ENCODE measurements around the gene ADARB1.

ADARB1 gene

GRCh38 chr21:45209685-45210284 lies 135.4 kb downstream of the ADARB1 start:
- DNase-seq (ENCODE audit: insufficient read length) = no peak
- FAIRE-seq = no peak

GRCh38 chr21:45210461-45210983 lies 136.1 kb downstream of the ADARB1 start:
- no peak for DNase-seq (ENCODE audit: insufficient read length)
- TF ChIP-seq POLR2AphosphoS5 (IDR thresholded peaks at IDR 0.05; ENCODE audit: low read depth, low read length) = no peak
- FAIRE-seq = no peak

More at GRCh38 chr21:45209685-45210284, 135.4 kb downstream of the ADARB1 start:
- TF ChIP-seq POLR2A (IDR thresholded peaks at IDR 0.05; ENCODE audit: low read depth, low read length) (no peak), POLR2AphosphoS5 (IDR thresholded peaks at IDR 0.05; ENCODE audit: low read depth, low read length) (no peak), TAF1 (IDR thresholded peaks at IDR 0.05; ENCODE audit: borderline replicate concordance, low read depth, low read length) (no peak)

GRCh38 chr21:45211661-45212060 lies 137.3 kb downstream of the ADARB1 start:
- TF ChIP-seq TAF1 (IDR thresholded peaks at IDR 0.05; ENCODE audit: borderline replicate concordance, low read depth, low read length) (no peak), POLR2A (IDR thresholded peaks at IDR 0.05; ENCODE audit: low read depth, low read length) (no peak), POLR2AphosphoS5 (IDR thresholded peaks at IDR 0.05; ENCODE audit: low read depth, low read length) (no peak)
- no peak for DNase-seq (ENCODE audit: insufficient read length)
- FAIRE-seq = no peak

- DNase-seq (ENCODE audit: insufficient read length) = no peak
- FAIRE-seq = no peak
- no peak for TF ChIP-seq POLR2A (IDR thresholded peaks at IDR 0.05; ENCODE audit: low read depth, low read length)
- TF ChIP-seq TAF1 (IDR thresholded peaks at IDR 0.05; ENCODE audit: borderline replicate concordance, low read depth, low read length) = no peak
- TF ChIP-seq POLR2AphosphoS5 (IDR thresholded peaks at IDR 0.05; ENCODE audit: low read depth, low read length) = no peak
Observed at GRCh38 chr21:45213392-45213791, 139.0 kb downstream of the ADARB1 start.

GRCh38 chr21:45215213-45215612 lies 140.8 kb downstream of the ADARB1 start:
- FAIRE-seq (no peak), DNase-seq (ENCODE audit: insufficient read length) (no peak)
- TF ChIP-seq POLR2AphosphoS5 (IDR thresholded peaks at IDR 0.05; ENCODE audit: low read depth, low read length) = no peak
- TF ChIP-seq TAF1 (IDR thresholded peaks at IDR 0.05; ENCODE audit: borderline replicate concordance, low read depth, low read length) = no peak

GRCh38 chr21:45217010-45217409 lies 142.6 kb downstream of the ADARB1 start:
- no peak for FAIRE-seq
- no peak for DNase-seq (ENCODE audit: insufficient read length)
- no peak for TF ChIP-seq TAF1 (IDR thresholded peaks at IDR 0.05; ENCODE audit: borderline replicate concordance, low read depth, low read length)
- no peak for TF ChIP-seq POLR2A (IDR thresholded peaks at IDR 0.05; ENCODE audit: low read depth, low read length)
- no peak for TF ChIP-seq POLR2AphosphoS5 (IDR thresholded peaks at IDR 0.05; ENCODE audit: low read depth, low read length)

GRCh38 chr21:45219517-45219916 lies 145.1 kb downstream of the ADARB1 start:
- DNase-seq (ENCODE audit: insufficient read length) (no peak), FAIRE-seq (no peak)
- no peak for TF ChIP-seq POLR2AphosphoS5 (IDR thresholded peaks at IDR 0.05; ENCODE audit: low read depth, low read length)
- TF ChIP-seq TAF1 (IDR thresholded peaks at IDR 0.05; ENCODE audit: borderline replicate concordance, low read depth, low read length) = no peak
- TF ChIP-seq POLR2A (IDR thresholded peaks at IDR 0.05; ENCODE audit: low read depth, low read length) = no peak

GRCh38 chr21:45220071-45220481 lies 145.7 kb downstream of the ADARB1 start:
- no peak for DNase-seq (ENCODE audit: insufficient read length)
- TF ChIP-seq POLR2A (IDR thresholded peaks at IDR 0.05; ENCODE audit: low read depth, low read length) (no peak), TAF1 (IDR thresholded peaks at IDR 0.05; ENCODE audit: borderline replicate concordance, low read depth, low read length) (no peak), POLR2AphosphoS5 (IDR thresholded peaks at IDR 0.05; ENCODE audit: low read depth, low read length) (no peak)
- FAIRE-seq = no peak

- TF ChIP-seq POLR2AphosphoS5 (IDR thresholded peaks at IDR 0.05; ENCODE audit: low read depth, low read length) (no peak), TAF1 (IDR thresholded peaks at IDR 0.05; ENCODE audit: borderline replicate concordance, low read depth, low read length) (no peak), POLR2A (IDR thresholded peaks at IDR 0.05; ENCODE audit: low read depth, low read length) (no peak)
- FAIRE-seq (no peak), DNase-seq (ENCODE audit: insufficient read length) (no peak)
Observed at GRCh38 chr21:45220714-45221490, 146.5 kb downstream of the ADARB1 start.

- FAIRE-seq (no peak), DNase-seq (ENCODE audit: insufficient read length) (no peak)
- no peak for TF ChIP-seq POLR2A (IDR thresholded peaks at IDR 0.05; ENCODE audit: low read depth, low read length)
- TF ChIP-seq POLR2AphosphoS5 (IDR thresholded peaks at IDR 0.05; ENCODE audit: low read depth, low read length) = no peak
- no peak for TF ChIP-seq TAF1 (IDR thresholded peaks at IDR 0.05; ENCODE audit: borderline replicate concordance, low read depth, low read length)
Observed at GRCh38 chr21:45222001-45222400, 147.6 kb downstream of the ADARB1 start.

GRCh38 chr21:45223236-45224185 lies 149.1 kb downstream of the ADARB1 start:
- TF ChIP-seq POLR2A (IDR thresholded peaks at IDR 0.05; ENCODE audit: low read depth, low read length) = no peak
- TF ChIP-seq POLR2AphosphoS5 (IDR thresholded peaks at IDR 0.05; ENCODE audit: low read depth, low read length) = no peak
- no peak for TF ChIP-seq TAF1 (IDR thresholded peaks at IDR 0.05; ENCODE audit: borderline replicate concordance, low read depth, low read length)
- FAIRE-seq (no peak), DNase-seq (ENCODE audit: insufficient read length) (no peak)

All from GM12892 (cell line).